ENCODE results near the gene AHNAK2.

AHNAK2 gene

GRCh38 chr14:104976198-104977007 is 1.8 kb downstream of the AHNAK2 start:
- no peak overlapping the region for H3K27ac ChIP-seq
- TF ChIP-seq CTCF (conservative IDR thresholded peaks at IDR 0.05) = peak; percentile 97
- TF ChIP-seq ZFX (IDR thresholded peaks at IDR 0.05) = no peak

- no peak overlapping the region for H3K27ac ChIP-seq
- TF ChIP-seq ZFX (IDR thresholded peaks at IDR 0.05) = no peak
- TF ChIP-seq CTCF (conservative IDR thresholded peaks at IDR 0.05) = no peak
Measured at GRCh38 chr14:104975481-104976197, 2.5 kb downstream of the AHNAK2 start.

- no peak overlapping the region for H3K27ac ChIP-seq
- TF ChIP-seq ZFX (IDR thresholded peaks at IDR 0.05) (no peak; the same call in 1 of the 2 replicates), CTCF (conservative IDR thresholded peaks at IDR 0.05) (no peak)
Measured at GRCh38 chr14:104974665-104975390, 3.3 kb downstream of the AHNAK2 start.

GRCh38 chr14:104974146-104974541 is 4.0 kb downstream of the AHNAK2 start:
- TF ChIP-seq CTCF (conservative IDR thresholded peaks at IDR 0.05) = no peak
- TF ChIP-seq ZFX (IDR thresholded peaks at IDR 0.05) = no peak
- no peak overlapping the region for H3K27ac ChIP-seq

- TF ChIP-seq CTCF (conservative IDR thresholded peaks at IDR 0.05) = no peak
- TF ChIP-seq ZFX (IDR thresholded peaks at IDR 0.05) = no peak
- H3K27ac ChIP-seq = no peak overlapping the region
Measured at GRCh38 chr14:104973385-104974145, 4.6 kb downstream of the AHNAK2 start.

GRCh38 chr14:104973135-104973384 is 5.1 kb downstream of the AHNAK2 start:
- no peak for TF ChIP-seq CTCF (conservative IDR thresholded peaks at IDR 0.05)
- TF ChIP-seq ZFX (IDR thresholded peaks at IDR 0.05) = no peak
- H3K27ac ChIP-seq = no peak overlapping the region
